Fibroblast of lung (primary cell): Measurements from ENCODE around the gene HES1.

Source experiments
- EZH2 ChIP-seq: IDR thresholded peaks from 2 replicates; pipeline ENCODE4 v1.5.1; 2012; ENCODE audit warnings: low read length, control low read depth, mild to moderate bottlenecking; ENCODE audit errors: missing control alignments
- TF ChIP-seq, protein P1 (sequence below), 2 donors: IDR thresholded peaks in 1 of 2; conservative IDR thresholded peaks in 1 of 2; 1 replicate in 1 of 2; 2 replicates in 1 of 2; pipeline ENCODE4 v1.5.1; 2011 to 2012; ENCODE audit warnings: low read length in 2 of 2, control low read depth in 1 of 2, inconsistent platforms in 1 of 2, low read depth in 1 of 2, mild to moderate bottlenecking in 1 of 2

DNA sequence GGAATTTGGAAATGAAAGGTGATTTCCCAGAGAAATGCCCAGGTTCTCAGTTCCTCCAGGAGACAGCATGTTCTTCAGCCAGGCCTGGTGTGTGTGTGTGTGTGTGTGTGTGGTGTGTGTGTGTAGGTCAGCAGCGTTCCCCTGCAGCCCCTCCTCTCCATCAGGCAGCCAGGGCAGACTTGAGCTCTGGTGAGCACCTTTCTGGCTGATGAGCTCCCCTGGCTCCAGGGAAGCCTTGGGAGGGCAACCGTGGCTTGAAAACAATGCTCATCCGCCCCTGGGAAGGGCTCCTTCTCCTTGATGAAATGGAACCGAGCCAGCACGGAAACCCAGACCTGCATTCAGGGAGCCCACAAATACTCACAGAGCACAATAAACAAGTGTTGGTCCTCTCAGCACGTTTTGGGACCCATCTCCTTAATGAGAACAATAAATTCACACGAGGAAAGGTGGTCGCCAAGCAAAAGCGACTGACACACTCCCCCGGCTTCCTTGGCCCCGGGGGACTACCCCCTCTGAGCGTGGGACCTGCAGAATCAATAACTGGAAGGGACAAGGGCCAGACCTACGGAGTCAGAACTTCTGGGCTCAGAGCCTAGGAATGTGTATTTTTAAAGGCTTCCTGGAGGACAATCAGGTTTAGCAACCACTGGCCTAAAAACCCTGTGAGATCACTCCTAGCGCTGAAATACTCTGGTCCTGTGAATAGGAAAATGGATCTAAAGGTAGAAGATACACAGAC, 38.6 kb upstream of the HES1 start:
- TF ChIP-seq, protein P1, sequence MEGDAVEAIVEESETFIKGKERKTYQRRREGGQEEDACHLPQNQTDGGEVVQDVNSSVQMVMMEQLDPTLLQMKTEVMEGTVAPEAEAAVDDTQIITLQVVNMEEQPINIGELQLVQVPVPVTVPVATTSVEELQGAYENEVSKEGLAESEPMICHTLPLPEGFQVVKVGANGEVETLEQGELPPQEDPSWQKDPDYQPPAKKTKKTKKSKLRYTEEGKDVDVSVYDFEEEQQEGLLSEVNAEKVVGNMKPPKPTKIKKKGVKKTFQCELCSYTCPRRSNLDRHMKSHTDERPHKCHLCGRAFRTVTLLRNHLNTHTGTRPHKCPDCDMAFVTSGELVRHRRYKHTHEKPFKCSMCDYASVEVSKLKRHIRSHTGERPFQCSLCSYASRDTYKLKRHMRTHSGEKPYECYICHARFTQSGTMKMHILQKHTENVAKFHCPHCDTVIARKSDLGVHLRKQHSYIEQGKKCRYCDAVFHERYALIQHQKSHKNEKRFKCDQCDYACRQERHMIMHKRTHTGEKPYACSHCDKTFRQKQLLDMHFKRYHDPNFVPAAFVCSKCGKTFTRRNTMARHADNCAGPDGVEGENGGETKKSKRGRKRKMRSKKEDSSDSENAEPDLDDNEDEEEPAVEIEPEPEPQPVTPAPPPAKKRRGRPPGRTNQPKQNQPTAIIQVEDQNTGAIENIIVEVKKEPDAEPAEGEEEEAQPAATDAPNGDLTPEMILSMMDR (conservative IDR thresholded peaks at IDR 0.05 in 1 of 2, IDR thresholded peaks at IDR 0.05 in 1 of 2; ENCODE audit: low read depth in 1 of 2, low read length in 2 of 2), result no peak
- no peak for TF ChIP-seq EZH2
